SK-N-SH (cell line): ENCODE results near the gene SNX8. TPM values are rescaled to one million over a fixed set of nuclear protein-coding genes. Genes with fewer than 3 reads are reported as not detected.

ENCODE experiments used
- CTCF ChIA-PET: fragments of 300-600, 350-600 bp; formaldehyde crosslinking; extraction: SDS; loops from one replicate; lab custom pipeline; 2021; lab: Yijun Ruan, JAX
- POLR2A ChIA-PET: fragments of 350-600 bp; sonication (Branson Sonifier 250); formaldehyde crosslinking; extraction: SDS; loops from one replicate; lab custom pipeline; 2020; ENCODE audit warnings: antibody characterized with exemption, inconsistent platforms; lab: Yijun Ruan, JAX
- DNase-seq: peaks from one replicate; pipeline ENCODE4 v3.0.0; 2012
- H2AFZ ChIP-seq: fragments of 200-600 bp; sonication (generic); 2 replicates; pipeline ENCODE4 v1.8.1; 2016; ENCODE audit warnings: antibody characterized with exemption, mild to moderate bottlenecking, low read depth
- H3F3A ChIP-seq: fragments of 200-600 bp; sonication (generic); replicated peaks from 2 replicates; pipeline ENCODE3; 2016; ENCODE audit warnings: antibody characterized with exemption, mild to moderate bottlenecking; ENCODE audit not compliant: insufficient read depth
- H3K27ac ChIP-seq, 2 experiments: fragments of 200-500 bp in 1 of 2; fragments of 200-600 bp in 1 of 2; sonication (Bioruptor generic) in 1 of 2; sonication (generic), shearing (Covaris generic) in 1 of 2; 2 replicates each; pipeline versions ENCODE4 v1.5.1 to v1.6.1; 2014 to 2016; ENCODE audit warnings: low read depth in 2 of 2, inconsistent platforms in 1 of 2, low read length in 1 of 2, mild to moderate bottlenecking in 1 of 2, mixed read lengths in 1 of 2
- H3K27me3 ChIP-seq: fragments of 200-600 bp; sonication (generic), shearing (Covaris generic); 2 replicates; pipeline ENCODE4 v1.6.1; 2016; ENCODE audit warnings: mixed run types; ENCODE audit not compliant: insufficient read depth
- H3K36me3 ChIP-seq, 2 experiments: fragments of 200-500 bp in 1 of 2; fragments of 200-600 bp in 1 of 2; sonication (Bioruptor generic) in 1 of 2; sonication (generic) in 1 of 2; replicated peaks in 1 of 2; 2 replicates each; pipeline versions ENCODE3 to v1.5.1; 2014 to 2016; ENCODE audit warnings: low read length in 1 of 2, mild to moderate bottlenecking in 1 of 2; ENCODE audit not compliant: insufficient read depth in 2 of 2, control insufficient read depth in 1 of 2
- H3K4me1 ChIP-seq, 2 experiments: fragments of 200-500 bp in 1 of 2; fragments of 200-600 bp in 1 of 2; sonication (Bioruptor generic) in 1 of 2; sonication (generic), shearing (Covaris generic) in 1 of 2; 2 replicates each; pipeline versions ENCODE4 v1.5.1 to v1.6.1; 2014 to 2016; ENCODE audit warnings: low read depth in 1 of 2, low read length in 1 of 2, mixed run types in 1 of 2; ENCODE audit not compliant: insufficient read depth in 2 of 2, control insufficient read depth in 1 of 2
- H3K4me2 ChIP-seq: fragments of 200-600 bp; sonication (generic), shearing (Covaris generic); 2 replicates; pipeline ENCODE4 v1.6.1; 2017; ENCODE audit warnings: mixed run types
- H3K4me3 ChIP-seq, 2 experiments: fragments of 200-500 bp in 1 of 2; fragments of 200-600 bp in 1 of 2; sonication (Bioruptor generic) in 1 of 2; sonication (generic), shearing (Covaris generic) in 1 of 2; 2 replicates each; pipeline versions ENCODE4 v1.5.1 to v1.8.1; 2014 to 2016; ENCODE audit warnings: low read depth in 2 of 2, inconsistent platforms in 1 of 2, low read length in 1 of 2, mild to moderate bottlenecking in 1 of 2, mixed read lengths in 1 of 2, moderate library complexity in 1 of 2
- H3K79me2 ChIP-seq: fragments of 200-600 bp; sonication (generic); 2 replicates; pipeline ENCODE4 v1.8.1; 2017; ENCODE audit warnings: mild to moderate bottlenecking; ENCODE audit not compliant: insufficient read depth
- H3K9ac ChIP-seq: fragments of 200-600 bp; sonication (generic); 2 replicates; pipeline ENCODE4 v1.6.1; 2017; ENCODE audit warnings: mixed run types
- H3K9me2 ChIP-seq: fragments of 200-600 bp; sonication (generic); 2 replicates; pipeline ENCODE4 v1.6.1; 2017; ENCODE audit warnings: mixed run types
- H3K9me3 ChIP-seq: fragments of 200-600 bp; sonication (generic); 2 replicates; pipeline ENCODE4 v1.6.1; 2017; ENCODE audit warnings: mixed run types, mild to moderate bottlenecking, moderate library complexity
- H4K20me1 ChIP-seq: fragments of 200-600 bp; sonication (generic); 2 replicates; pipeline ENCODE4 v1.6.1; 2017; ENCODE audit warnings: mild to moderate bottlenecking, mixed run types; ENCODE audit not compliant: insufficient read depth
- CHD2 ChIP-seq: fragments of 150-350 bp; IDR thresholded peaks from 2 replicates; pipeline ENCODE4 v1.6.1; 2018; ENCODE audit warnings: low read length; ENCODE audit not compliant: partially characterized antibody
- EP300 ChIP-seq, 2 experiments: IDR thresholded peaks; 2 replicates each; pipeline versions ENCODE4 v1.4.0 to v1.6.1; 2012; ENCODE audit warnings: borderline replicate concordance in 1 of 2, low read depth in 1 of 2, low read length in 1 of 2
- FOSL2 ChIP-seq: IDR thresholded peaks from 2 replicates; pipeline ENCODE4 v1.4.0; 2012; ENCODE audit warnings: low read depth, mild to moderate bottlenecking, moderate library complexity, borderline replicate concordance
- FOXJ3 ChIP-seq: sonication (generic); formaldehyde crosslinking; IDR thresholded peaks from 2 replicates; pipeline ENCODE4 v1.5.1; 2020; ENCODE audit warnings: mild to moderate bottlenecking, missing genetic modification reagents
- FOXM1 ChIP-seq: IDR thresholded peaks from 2 replicates; pipeline ENCODE4 v1.4.0; 2012; ENCODE audit warnings: low read depth, mild to moderate bottlenecking
- JUND ChIP-seq: IDR thresholded peaks from 2 replicates; pipeline ENCODE4 v1.4.0; 2012
- MAX ChIP-seq: IDR thresholded peaks from 2 replicates; pipeline ENCODE4 v1.4.0; 2012; ENCODE audit warnings: low read depth
- MEF2A ChIP-seq: IDR thresholded peaks from 2 replicates; pipeline ENCODE4 v1.4.0; 2012; ENCODE audit warnings: low read depth, borderline replicate concordance
- MXI1 ChIP-seq: IDR thresholded peaks from 2 replicates; pipeline ENCODE4 v1.6.1; 2012; ENCODE audit warnings: mild to moderate bottlenecking, low read depth, low read length, improper control_type of control experiment
- NFIC ChIP-seq: IDR thresholded peaks from 2 replicates; pipeline ENCODE4 v1.4.0; 2012; ENCODE audit warnings: borderline replicate concordance
- NRF1 ChIP-seq: IDR thresholded peaks from 2 replicates; pipeline ENCODE4 v1.6.1; 2012; ENCODE audit warnings: low read depth, mild to moderate bottlenecking, low read length
- PBX3 ChIP-seq: IDR thresholded peaks from 2 replicates; pipeline ENCODE4; 2012
- POLR2AphosphoS5 ChIP-seq: IDR thresholded peaks from 2 replicates; pipeline ENCODE4 v1.6.1; 2012; ENCODE audit warnings: low read depth, low read length
- RAD21 ChIP-seq: IDR thresholded peaks from 2 replicates; pipeline ENCODE4 v1.6.1; 2012; ENCODE audit warnings: mild to moderate bottlenecking, low read length
- RCOR1 ChIP-seq: fragments of 150-350 bp; IDR thresholded peaks from 2 replicates; pipeline ENCODE4 v1.6.1; 2017; ENCODE audit warnings: antibody characterized with exemption, low read length
- RXRA ChIP-seq: IDR thresholded peaks from 2 replicates; pipeline ENCODE4 v1.4.0; 2012; ENCODE audit warnings: low read depth, mild to moderate bottlenecking, borderline replicate concordance
- SIN3A ChIP-seq: IDR thresholded peaks from 2 replicates; pipeline ENCODE4 v1.6.1; 2012; ENCODE audit warnings: low read depth, mild to moderate bottlenecking, low read length, moderate library complexity, borderline replicate concordance
- SMC3 ChIP-seq: IDR thresholded peaks from 2 replicates; pipeline ENCODE4 v1.6.1; 2012; ENCODE audit warnings: low read depth, low read length, improper control_type of control experiment
- TAF1 ChIP-seq: IDR thresholded peaks from 2 replicates; pipeline ENCODE4 v1.6.1; 2012; ENCODE audit warnings: low read depth, mild to moderate bottlenecking, low read length, moderate library complexity, borderline replicate concordance
- TCF12 ChIP-seq: IDR thresholded peaks from 2 replicates; pipeline ENCODE4 v1.4.0; 2012
- TEAD4 ChIP-seq: IDR thresholded peaks from 2 replicates; pipeline ENCODE4 v1.4.0; 2012; ENCODE audit warnings: mild to moderate bottlenecking, borderline replicate concordance; ENCODE audit not compliant: insufficient read depth
- USF1 ChIP-seq: IDR thresholded peaks from 2 replicates; pipeline ENCODE4 v1.4.0; 2012; ENCODE audit warnings: low read depth, borderline replicate concordance
- YY1 ChIP-seq: IDR thresholded peaks from 2 replicates; pipeline ENCODE4 v1.4.0; 2012; ENCODE audit warnings: low read depth, mild to moderate bottlenecking
- WGBS: methylation state at CpG from one replicate; pipeline ENCODE4 v1.1.6; 2017; ENCODE audit warnings: low lambda C conversion rate; 5-methylcytosine and 5-hydroxymethylcytosine counted together
- polyA plus RNA-seq, 3 experiments: library from polyadenylated mRNA; depleted of rRNA; stranded (reverse); fragments of >200 nt; gene quantifications; 2 replicates each; pipeline ENCODE4 v1.2.3, GENCODE V29; 2012

SNX8 gene
- polyA plus RNA-seq, 1 of the 3 experiments (the other 2 are of a cell fraction), result 20.6 TPM

GRCh38 chr7:2309889-2310331 is 4.3 kb downstream of the SNX8 start:
- Histone ChIP-seq H3K9ac (no peak overlapping the region), H3K79me2 (peaks cover 77% of the 10 kb centered on the region), H2AFZ (no peak overlapping the region), H3K4me1 (peaks cover 0 to 4% of the 10 kb centered on the region in 2 experiments; a peak in 1 of 4 replicates), H3K4me2 (no peak overlapping the region), H3K9me2 (no peaks in the 10 kb centered on the region), H3K27ac (peak overlapping the region in 1 of 2 experiments; percentile 1; a peak in 1 of 4 replicates), H3K9me3 (no peaks in the 10 kb centered on the region), H3K27me3 (no peaks in the 10 kb centered on the region), H3F3A (peaks cover 7% of the 10 kb centered on the region), H3K36me3 (no peaks in the 10 kb centered on the region), H4K20me1 (no peaks in the 10 kb centered on the region; the same call in 1 of the 2 replicates), H3K4me3 (no peak overlapping the region)
- WGBS, result 76% methylated on average over 20 of the region's 20 CpGs
- ChIA-PET POLR2A (no interaction called here), CTCF (interaction anchor here (1.0 kb wide), 1 partner anchor 669 kb away, joined by 3 read pairs; no protein-coding TSS in a partner anchor)
- DNase-seq, result no peak
- TF ChIP-seq FOXM1 (no peak), TEAD4 (no peak)

- CTCF ChIA-PET, result no interaction called here
These were observed 6.5 kb downstream of the SNX8 start for GRCh38 chr7:2307690-2308107.

GRCh38 chr7:2306688-2307087 is 7.6 kb downstream of the SNX8 start:
- Histone ChIP-seq H3K9me2 (no peaks in the 10 kb centered on the region), H3K9ac (no peak overlapping the region), H4K20me1 (peaks cover under 1% of the 10 kb centered on the region; the same call in 1 of the 2 replicates), H2AFZ (no peak overlapping the region), H3K4me3 (no peak overlapping the region), H3K9me3 (no peaks in the 10 kb centered on the region), H3K27ac (no peak overlapping the region), H3K4me2 (no peak overlapping the region), H3K27me3 (no peaks in the 10 kb centered on the region), H3K36me3 (no peaks in the 10 kb centered on the region), H3F3A (peaks cover 7% of the 10 kb centered on the region), H3K4me1 (peaks cover 0 to 7% of the 10 kb centered on the region in 2 experiments; a peak in 1 of 4 replicates), H3K79me2 (peaks cover 61% of the 10 kb centered on the region)
- ChIA-PET POLR2A (no interaction called here), CTCF (interaction anchor here (0.6 kb wide), 1 partner anchor 894 kb away, joined by 3 read pairs; no protein-coding TSS in a partner anchor)
- no peak for TF ChIP-seq RCOR1
- TF ChIP-seq SIN3A, result no peak
- TF ChIP-seq YY1, result no peak
- no peak for TF ChIP-seq TCF12
- TF ChIP-seq SMC3, result no peak
- TF ChIP-seq RAD21, result no peak
- no peak for TF ChIP-seq NRF1
- no peak for TF ChIP-seq EP300 (IDR thresholded peaks at IDR 0.05; ENCODE audit: borderline replicate concordance in 1 of 2, low read depth in 1 of 2, low read length in 1 of 2)
- TF ChIP-seq MXI1, result no peak
- TF ChIP-seq PBX3, result no peak
- TF ChIP-seq CHD2, result no peak
- no peak for TF ChIP-seq FOSL2
- no peak for TF ChIP-seq NFIC
- TF ChIP-seq RXRA, result no peak
- 91% methylated on average over 6 of the region's 6 CpGs for WGBS
- DNase-seq, result no peak

More at GRCh38 chr7:2307690-2308107, 6.5 kb downstream of the SNX8 start:
- no peak overlapping the region for H3K4me2 ChIP-seq
- peaks cover 0 to 7% of the 10 kb centered on the region in 2 experiments; a peak in 1 of 4 replicates for H3K4me1 ChIP-seq
- H3K9me3 ChIP-seq, result no peaks in the 10 kb centered on the region
- POLR2A ChIA-PET, result no interaction called here
- H3K36me3 ChIP-seq, result no peaks in the 10 kb centered on the region
- H3K27me3 ChIP-seq, result no peaks in the 10 kb centered on the region
- no peak overlapping the region for H2AFZ ChIP-seq
- WGBS, result 95% methylated on average over 7 of the region's 7 CpGs
- H3K27ac ChIP-seq, result no peak overlapping the region
- TF ChIP-seq MEF2A (no peak), FOXJ3 (no peak), TAF1 (no peak), JUND (no peak), RXRA (no peak), USF1 (no peak), POLR2AphosphoS5 (no peak), MAX (no peak)
- H3K9me2 ChIP-seq, result no peaks in the 10 kb centered on the region
- no peak overlapping the region for H3K4me3 ChIP-seq
- peaks cover 7% of the 10 kb centered on the region for H3F3A ChIP-seq
- H3K9ac ChIP-seq, result no peak overlapping the region
- no peaks in the 10 kb centered on the region; the same call in 1 of the 2 replicates for H4K20me1 ChIP-seq
- peak; percentile 14 for DNase-seq
- peaks cover 71% of the 10 kb centered on the region for H3K79me2 ChIP-seq
